Loucy (cell line): Measurements from ENCODE around the gene MAD1L1.

Source experiments
- EZH2phosphoT487 ChIP-seq: fragments of 200-600 bp; IDR thresholded peaks from 2 replicates; pipeline ENCODE4 v1.6.1; 2018; ENCODE audit warnings: antibody characterized with exemption, mild to moderate bottlenecking, moderate library complexity, borderline replicate concordance
- TF ChIP-seq, protein P1 (sequence below): fragments of 200-600 bp; sonication (generic); conservative IDR thresholded peaks from 2 replicates; pipeline ENCODE4 v1.5.1; 2014; ENCODE audit warnings: mild to moderate bottlenecking, antibody characterized with exemption, low read length

- TF ChIP-seq, protein P1, sequence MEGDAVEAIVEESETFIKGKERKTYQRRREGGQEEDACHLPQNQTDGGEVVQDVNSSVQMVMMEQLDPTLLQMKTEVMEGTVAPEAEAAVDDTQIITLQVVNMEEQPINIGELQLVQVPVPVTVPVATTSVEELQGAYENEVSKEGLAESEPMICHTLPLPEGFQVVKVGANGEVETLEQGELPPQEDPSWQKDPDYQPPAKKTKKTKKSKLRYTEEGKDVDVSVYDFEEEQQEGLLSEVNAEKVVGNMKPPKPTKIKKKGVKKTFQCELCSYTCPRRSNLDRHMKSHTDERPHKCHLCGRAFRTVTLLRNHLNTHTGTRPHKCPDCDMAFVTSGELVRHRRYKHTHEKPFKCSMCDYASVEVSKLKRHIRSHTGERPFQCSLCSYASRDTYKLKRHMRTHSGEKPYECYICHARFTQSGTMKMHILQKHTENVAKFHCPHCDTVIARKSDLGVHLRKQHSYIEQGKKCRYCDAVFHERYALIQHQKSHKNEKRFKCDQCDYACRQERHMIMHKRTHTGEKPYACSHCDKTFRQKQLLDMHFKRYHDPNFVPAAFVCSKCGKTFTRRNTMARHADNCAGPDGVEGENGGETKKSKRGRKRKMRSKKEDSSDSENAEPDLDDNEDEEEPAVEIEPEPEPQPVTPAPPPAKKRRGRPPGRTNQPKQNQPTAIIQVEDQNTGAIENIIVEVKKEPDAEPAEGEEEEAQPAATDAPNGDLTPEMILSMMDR: no peak
- no peak for TF ChIP-seq EZH2phosphoT487
Observed at GRCh38 chr7:1866601-1867000, 366.1 kb downstream of the MAD1L1 start.
